GM19239 (cell line): ENCODE results near the gene WDR91.

Source experiments
- DNase-seq: peaks from one replicate; pipeline ENCODE4 v3.0.0; 2011; ENCODE audit warnings: low spot score; ENCODE audit not compliant: insufficient read length
- FAIRE-seq: peaks from 2 replicates; lab custom pipeline; 2011; peaks lifted over from hg19 to GRCh38; lab: Jason Lieb, UNC

The WDR91 gene

GRCh38 chr7:135201350-135201749, 10.0 kb downstream of the WDR91 start:
- no peak for FAIRE-seq
- no peak for DNase-seq

GRCh38 chr7:135200821-135201331, 10.4 kb downstream of the WDR91 start:
- no peak for DNase-seq

GRCh38 chr7:135199439-135199838, 11.9 kb downstream of the WDR91 start:
- DNase-seq (no peak), FAIRE-seq (no peak)

More at GRCh38 chr7:135200821-135201331, 10.4 kb downstream of the WDR91 start:
- FAIRE-seq, result no peak

- FAIRE-seq, result no peak
- DNase-seq, result no peak
Measured at GRCh38 chr7:135197906-135198655, 13.2 kb downstream of the WDR91 start.

- FAIRE-seq (no peak), DNase-seq (no peak)
Measured at GRCh38 chr7:135197343-135197742, 14.0 kb downstream of the WDR91 start.

GRCh38 chr7:135195968-135196629, 15.2 kb downstream of the WDR91 start:
- DNase-seq (no peak), FAIRE-seq (no peak)

GRCh38 chr7:135195156-135195555, 16.2 kb downstream of the WDR91 start:
- FAIRE-seq, result no peak
- DNase-seq, result no peak

- FAIRE-seq (no peak), DNase-seq (no peak)
Measured at GRCh38 chr7:135194494-135195095, 16.7 kb downstream of the WDR91 start.

GRCh38 chr7:135193615-135194081, 17.7 kb downstream of the WDR91 start:
- DNase-seq, result no peak
- FAIRE-seq, result no peak

- FAIRE-seq (no peak), DNase-seq (no peak)
Measured at GRCh38 chr7:135192914-135193536, 18.3 kb downstream of the WDR91 start.

- DNase-seq, result no peak
- FAIRE-seq, result no peak
Measured at GRCh38 chr7:135190703-135191102, 20.6 kb downstream of the WDR91 start.

GRCh38 chr7:135189961-135190360, 21.4 kb downstream of the WDR91 start:
- FAIRE-seq (no peak), DNase-seq (no peak)

GRCh38 chr7:135189221-135189662, 22.1 kb downstream of the WDR91 start:
- no peak for FAIRE-seq
- no peak for DNase-seq

GRCh38 chr7:135188298-135188984, 22.9 kb downstream of the WDR91 start:
- peak; percentile 31 for FAIRE-seq

GRCh38 chr7:135186841-135187253, 24.5 kb downstream of the WDR91 start:
- FAIRE-seq, result peak; percentile 88
- DNase-seq, result no peak

More at GRCh38 chr7:135188298-135188984, 22.9 kb downstream of the WDR91 start:
- DNase-seq, result no peak

- DNase-seq (no peak), FAIRE-seq (peak; percentile 73)
Measured at GRCh38 chr7:135186261-135186540, 25.1 kb downstream of the WDR91 start.

GRCh38 chr7:135185471-135186260, 25.7 kb downstream of the WDR91 start:
- DNase-seq, result no peak
- FAIRE-seq, result no peak

- FAIRE-seq, result no peak
- no peak for DNase-seq
Measured at GRCh38 chr7:135184254-135184841, 27.0 kb downstream of the WDR91 start.

- DNase-seq (no peak), FAIRE-seq (no peak)
Measured at GRCh38 chr7:135183478-135183877, 27.8 kb downstream of the WDR91 start.
